GM18502 (cell line): ENCODE results near the gene CLTB.

Experiments used
- ATAC-seq: cut with Tn5 transposase; IDR thresholded peaks from one replicate; pipeline ENCODE4 v1.9.1; 2021; ENCODE audit warnings: mild to moderate bottlenecking; ENCODE audit not compliant: unreplicated experiment, poor library complexity

The CLTB gene

GRCh38 chr5:176406436-176407052, 9.8 kb downstream of the CLTB start:
- ATAC-seq: no peak

GRCh38 chr5:176405656-176406435, 10.5 kb downstream of the CLTB start:
- no peak for ATAC-seq

GRCh38 chr5:176401281-176402205, 14.8 kb downstream of the CLTB start:
- no peak for ATAC-seq

- ATAC-seq: no peak
Measured at GRCh38 chr5:176400382-176401156, 15.8 kb downstream of the CLTB start.

GRCh38 chr5:176397736-176398420, 18.5 kb downstream of the CLTB start:
- ATAC-seq: no peak

- ATAC-seq: no peak
Measured at GRCh38 chr5:176396330-176396729, 20.0 kb downstream of the CLTB start.

- no peak for ATAC-seq
Measured at GRCh38 chr5:176394881-176395675, 21.3 kb downstream of the CLTB start.

GRCh38 chr5:176394096-176394495, 22.2 kb downstream of the CLTB start:
- no peak for ATAC-seq

GRCh38 chr5:176392526-176392925, 23.8 kb downstream of the CLTB start:
- no peak for ATAC-seq

GRCh38 chr5:176391999-176392398, 24.3 kb downstream of the CLTB start:
- ATAC-seq: no peak

- ATAC-seq: no peak
Measured at GRCh38 chr5:176391479-176391878, 24.9 kb downstream of the CLTB start.

- ATAC-seq: peak; percentile 41
Measured at GRCh38 chr5:176389135-176390123, 26.9 kb downstream of the CLTB start.

GRCh38 chr5:176388444-176389134, 27.8 kb downstream of the CLTB start, which contains the start of the genes HIGD2A and NOP16:
TSS of gene HIGD2A (plus strand) at chr5:176388751. CDS start at chr5:176388820, 69 bp downstream.
TSS of gene NOP16 (minus strand) at chr5:176388598. CDS start at chr5:176388539, 59 bp downstream.
- peak; percentile 86 for ATAC-seq

- no peak for ATAC-seq
Measured at GRCh38 chr5:176388003-176388443, 28.3 kb downstream of the CLTB start.

- ATAC-seq: no peak
Measured at GRCh38 chr5:176387384-176387925, 28.9 kb downstream of the CLTB start.

- ATAC-seq: no peak
Measured at GRCh38 chr5:176386491-176386890, 29.8 kb downstream of the CLTB start.
